Activated CD8-positive, alpha-beta memory T cell treated with anti-CD3 and anti-CD28 coated beads for 36 hours (primary cell): ENCODE measurements around the gene MAML3. TPM values are rescaled to one million over a fixed set of nuclear protein-coding genes. Genes with fewer than 3 reads are reported as not detected.

Experiments used
- total RNA-seq, 2 experiments: library from RNA; stranded (reverse); gene quantifications; one replicate each; pipeline ENCODE4 v1.2.3, GENCODE V29; 2021

The MAML3 gene
- total RNA-seq, 2 experiments from 2014 or later: 0.65 to 0.73 TPM

Other genes with a start within 250 kb of the MAML3 start
- 10 to 100 TPM; 43.1 to 43.6 TPM for gene SCOC, start 219.5 kb upstream of the MAML3 start, total RNA-seq